Measurements from ENCODE around the gene KNTC1.

DNA sequence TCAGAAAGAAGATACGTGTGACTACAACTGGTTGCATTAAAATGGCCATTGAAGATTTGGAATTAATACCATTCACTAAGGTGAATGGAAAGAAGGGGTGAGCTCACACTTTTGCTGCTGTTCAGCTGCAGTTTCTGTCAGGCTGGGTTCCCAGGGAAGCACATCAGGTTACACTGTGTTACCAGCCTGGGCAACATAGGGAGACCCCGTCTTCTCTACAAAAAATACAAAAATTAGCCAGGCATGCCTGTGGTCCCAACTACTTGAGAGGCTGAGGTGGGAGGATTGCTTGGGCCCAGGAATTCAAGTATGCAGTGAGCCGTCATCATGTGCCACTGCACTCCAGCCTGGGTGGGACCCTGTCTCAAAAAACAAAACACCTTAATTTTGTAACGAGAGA, 13.4 kb upstream of the KNTC1 start:
- TF ChIP-seq, protein P1, sequence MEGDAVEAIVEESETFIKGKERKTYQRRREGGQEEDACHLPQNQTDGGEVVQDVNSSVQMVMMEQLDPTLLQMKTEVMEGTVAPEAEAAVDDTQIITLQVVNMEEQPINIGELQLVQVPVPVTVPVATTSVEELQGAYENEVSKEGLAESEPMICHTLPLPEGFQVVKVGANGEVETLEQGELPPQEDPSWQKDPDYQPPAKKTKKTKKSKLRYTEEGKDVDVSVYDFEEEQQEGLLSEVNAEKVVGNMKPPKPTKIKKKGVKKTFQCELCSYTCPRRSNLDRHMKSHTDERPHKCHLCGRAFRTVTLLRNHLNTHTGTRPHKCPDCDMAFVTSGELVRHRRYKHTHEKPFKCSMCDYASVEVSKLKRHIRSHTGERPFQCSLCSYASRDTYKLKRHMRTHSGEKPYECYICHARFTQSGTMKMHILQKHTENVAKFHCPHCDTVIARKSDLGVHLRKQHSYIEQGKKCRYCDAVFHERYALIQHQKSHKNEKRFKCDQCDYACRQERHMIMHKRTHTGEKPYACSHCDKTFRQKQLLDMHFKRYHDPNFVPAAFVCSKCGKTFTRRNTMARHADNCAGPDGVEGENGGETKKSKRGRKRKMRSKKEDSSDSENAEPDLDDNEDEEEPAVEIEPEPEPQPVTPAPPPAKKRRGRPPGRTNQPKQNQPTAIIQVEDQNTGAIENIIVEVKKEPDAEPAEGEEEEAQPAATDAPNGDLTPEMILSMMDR (conservative IDR thresholded peaks at IDR 0.05; ENCODE audit: low read length): no peak
- no peak for TF ChIP-seq EZH2phosphoT487 (IDR thresholded peaks at IDR 0.05; ENCODE audit: borderline replicate concordance)
